Endodermal cell (in vitro differentiated cells): ENCODE results near the gene LHPP. TPM values are rescaled to one million over a fixed set of nuclear protein-coding genes. Genes with fewer than 3 reads are reported as not detected.
A peak's percentile ranks its signal among the peaks of the same experiment; 100 is the strongest.

ENCODE experiments used
- DNase-seq: peaks from one replicate; pipeline ENCODE4 v3.0.0-alpha.2; 2017
- H3K27ac ChIP-seq: 2 replicates; pipeline ENCODE4 v1.5.1; 2013; ENCODE audit warnings: mild to moderate bottlenecking, low read depth, low read length, moderate library complexity
- H3K27me3 ChIP-seq: 2 replicates; pipeline ENCODE4 v1.6.1; 2013; ENCODE audit warnings: mild to moderate bottlenecking, low read length, moderate library complexity; ENCODE audit not compliant: insufficient read depth, control insufficient read depth, poor library complexity, severe bottlenecking
- H3K36me3 ChIP-seq: 2 replicates; pipeline ENCODE4 v1.7.0; 2013; ENCODE audit warnings: mild to moderate bottlenecking, low read length, moderate library complexity; ENCODE audit not compliant: control insufficient read depth, insufficient read depth
- H3K4me1 ChIP-seq: one replicate; pipeline ENCODE4 v1.7.0; 2013; ENCODE audit warnings: low read length; ENCODE audit not compliant: control insufficient read depth, insufficient read depth
- H3K4me3 ChIP-seq: 2 replicates; pipeline ENCODE4 v1.5.1; 2013; ENCODE audit warnings: mild to moderate bottlenecking, low read length, moderate library complexity
- H3K9ac ChIP-seq: 2 replicates; pipeline ENCODE4 v1.6.1; 2013; ENCODE audit warnings: mild to moderate bottlenecking, low read length, moderate library complexity; ENCODE audit not compliant: poor library complexity, severe bottlenecking; ENCODE audit errors: extremely low read depth
- H3K9me3 ChIP-seq: 2 replicates; pipeline ENCODE4 v1.6.1; 2013; ENCODE audit warnings: mild to moderate bottlenecking, low read length, moderate library complexity; ENCODE audit not compliant: control insufficient read depth
- H3K27ac Mint-ChIP-seq: 2 replicates; pipeline ENCODE4 v1.8.0; 2020; ENCODE audit warnings: mixed read lengths
- H3K27me3 Mint-ChIP-seq: 2 replicates; pipeline ENCODE4 v1.8.0; 2021; ENCODE audit warnings: mild to moderate bottlenecking, mixed read lengths; ENCODE audit not compliant: insufficient read depth
- H3K36me3 Mint-ChIP-seq: 2 replicates; pipeline ENCODE4 v1.8.0; 2020; ENCODE audit warnings: low read depth, mixed read lengths
- H3K4me1 Mint-ChIP-seq: 2 replicates; pipeline ENCODE4 v1.8.0; 2020; ENCODE audit warnings: mixed read lengths
- H3K4me3 Mint-ChIP-seq: 2 replicates; pipeline ENCODE4 v1.8.0; 2020; ENCODE audit warnings: mild to moderate bottlenecking, moderate library complexity, mixed read lengths
- H3K9me3 Mint-ChIP-seq: 2 replicates; pipeline ENCODE4 v1.8.0; 2020; ENCODE audit warnings: mild to moderate bottlenecking, mixed read lengths
- CTCF ChIP-seq: fragments of 200-600 bp; sonication (generic); conservative IDR thresholded peaks from 2 replicates; pipeline ENCODE4 v1.5.0; 2021; ENCODE audit warnings: antibody characterized with exemption, mild to moderate bottlenecking
- WGBS, 2 experiments: methylation state at CpG; one replicate each; pipeline versions ENCODE4 v1.1.5 to v1.1.7; 2013; ENCODE audit warnings: missing lambda C conversion rate in 2 of 2, mixed read lengths in 1 of 2; ENCODE audit not compliant: insufficient coverage in 1 of 2, insufficient read length in 1 of 2; 5-methylcytosine and 5-hydroxymethylcytosine counted together
- total RNA-seq, 2 donors: library from RNA; stranded (reverse); fragmentation: NEBNext Ultra II Directional in 1 of 2; extraction: Animal tissue kit (Norgen Biotek cat#: 25700) in 1 of 2; gene quantifications; 2 replicates in 1 of 2; 3 replicates in 1 of 2; pipeline ENCODE4 v1.2.1, GENCODE V29; 2021

LHPP gene
- total RNA-seq, 2 donors from 2014 or later, result 23.3 to 24.8 TPM

DNA sequence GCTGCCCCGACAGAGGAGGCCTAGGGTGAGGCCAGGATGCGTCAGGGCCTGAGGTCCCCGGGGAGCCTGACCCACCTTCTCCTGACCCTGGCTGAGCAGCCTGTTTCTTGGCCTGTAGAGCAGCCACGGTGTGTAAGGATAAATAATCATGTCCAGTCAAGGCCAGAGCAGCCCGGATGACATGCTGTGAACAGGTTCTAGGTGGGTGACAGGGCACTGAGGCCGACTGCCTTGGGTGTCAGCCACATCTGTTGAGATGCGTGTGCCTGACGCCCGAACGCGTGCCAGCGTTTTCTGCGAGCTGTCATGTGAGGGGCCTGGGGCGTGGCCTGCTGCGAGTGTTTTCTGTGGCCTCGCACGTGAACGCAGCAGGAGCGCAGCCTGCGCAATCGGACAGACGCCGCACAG is 164.2 kb downstream of the LHPP start:
- Mint-ChIP-seq H3K9me3 (no peaks in the 10 kb centered on the region), H3K27ac (no peak overlapping the region), H3K4me1 (peaks cover 21% of the 10 kb centered on the region), H3K4me3 (no peak overlapping the region), H3K36me3 (no peaks in the 10 kb centered on the region), H3K27me3 (no peaks in the 10 kb centered on the region)
- Histone ChIP-seq H3K9me3 (no peaks in the 10 kb centered on the region), H3K9ac (no peak overlapping the region), H3K27ac (no peak overlapping the region), H3K4me3 (no peak overlapping the region), H3K27me3 (no peaks in the 10 kb centered on the region), H3K36me3 (no peaks in the 10 kb centered on the region), H3K4me1 (peaks cover 13% of the 10 kb centered on the region)
- TF ChIP-seq CTCF, result no peak
- no peak for DNase-seq
- WGBS, 2 experiments, result 93 to 99% methylated on average over 23 of the region's 23 CpGs

DNA sequence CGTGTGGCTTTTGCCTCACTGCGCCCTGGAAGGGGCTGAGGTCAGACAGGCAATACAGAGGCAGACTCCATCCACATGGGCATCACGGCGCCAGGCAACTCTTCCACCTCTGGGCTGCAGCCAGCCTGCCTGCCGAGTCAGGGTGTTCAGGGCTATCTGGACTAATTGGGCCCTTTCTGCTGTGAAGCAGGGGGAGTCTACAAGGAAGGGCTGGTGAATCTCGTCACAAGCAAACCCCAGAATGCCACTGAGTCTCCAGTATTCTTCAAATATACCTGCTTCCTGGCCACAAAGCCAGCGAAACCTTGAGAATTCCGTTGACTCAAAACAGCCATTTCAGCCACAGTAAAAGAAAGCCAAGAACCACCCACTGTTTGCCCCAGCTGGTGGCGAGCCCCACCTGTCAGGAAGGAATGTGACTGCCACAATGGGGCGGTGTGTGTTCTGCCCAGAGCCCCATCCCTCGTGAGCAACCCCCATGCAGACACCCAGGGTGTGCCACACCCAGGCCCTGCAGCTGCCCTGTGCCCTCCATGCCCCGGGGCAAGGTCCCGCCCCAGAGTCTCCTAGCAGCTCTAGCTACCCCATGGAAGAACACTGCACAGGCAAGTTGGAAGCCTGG is 165.2 kb downstream of the LHPP start:
- no peak overlapping the region for H3K9ac ChIP-seq

GRCh38 chr10:124627866-124628675 is 166.4 kb downstream of the LHPP start:
- Histone ChIP-seq H3K27me3 (no peaks in the 10 kb centered on the region), H3K9ac (no peak overlapping the region), H3K27ac (no peak overlapping the region), H3K4me3 (no peak overlapping the region), H3K9me3 (no peaks in the 10 kb centered on the region), H3K36me3 (no peaks in the 10 kb centered on the region), H3K4me1 (peaks cover 13% of the 10 kb centered on the region)
- WGBS, 2 experiments, result 88 to 91% methylated on average over 9 to 12 of the region's 12 CpGs
- no peak for DNase-seq
- H3K27ac Mint-ChIP-seq, result peak overlapping the region; percentile 46
- H3K36me3 Mint-ChIP-seq, result no peaks in the 10 kb centered on the region
- H3K4me1 Mint-ChIP-seq, result peaks cover 19% of the 10 kb centered on the region
- no peaks in the 10 kb centered on the region for H3K9me3 Mint-ChIP-seq
- H3K4me3 Mint-ChIP-seq, result no peak overlapping the region
- TF ChIP-seq CTCF, result no peak
- no peaks in the 10 kb centered on the region for H3K27me3 Mint-ChIP-seq

More for the DNA sequence above, 165.2 kb downstream of the LHPP start:
- Mint-ChIP-seq H3K9me3 (no peaks in the 10 kb centered on the region), H3K4me3 (no peak overlapping the region), H3K27ac (peak overlapping the region; percentile 80), H3K36me3 (no peaks in the 10 kb centered on the region), H3K27me3 (no peaks in the 10 kb centered on the region), H3K4me1 (peaks cover 21% of the 10 kb centered on the region)
- Histone ChIP-seq H3K36me3 (no peaks in the 10 kb centered on the region), H3K4me3 (no peak overlapping the region), H3K27me3 (no peaks in the 10 kb centered on the region), H3K4me1 (peaks cover 13% of the 10 kb centered on the region), H3K27ac (no peak overlapping the region), H3K9me3 (no peaks in the 10 kb centered on the region)
- DNase-seq, result no peak
- TF ChIP-seq CTCF, result no peak
- WGBS, 2 experiments, result 70 to 85% methylated on average over 8 to 13 of the region's 13 CpGs
